Adrenal gland (tissue), 12 donors: ENCODE results near the gene GABRA4. TPM values are rescaled to one million over a fixed set of nuclear protein-coding genes. Genes with fewer than 3 reads are reported as not detected.

Source experiments
- DNase-seq, 7 donors: peaks; one replicate each; pipeline ENCODE4 v3.0.0-alpha.2; 2019 to 2020
- H3K27ac ChIP-seq, 5 donors: fragments of 200-600 bp; sonication (generic) in 4 of 5; 1 replicate in 3 of 5; 2 replicates in 2 of 5; pipeline versions ENCODE4 v1.5.1 to v1.8.0; 2016 to 2020; ENCODE audit warnings: mild to moderate bottlenecking in 1 of 5
- H3K27me3 ChIP-seq: fragments of 200-600 bp; 2 replicates; pipeline ENCODE4 v1.8.0; 2021
- H3K36me3 ChIP-seq, 2 donors: fragments of 200-600 bp; replicated peaks in 1 of 2; 1 replicate in 1 of 2; 2 replicates in 1 of 2; pipeline versions ENCODE4 v1.5.1 to v1.8.0; 2018 to 2022
- H3K4me1 ChIP-seq, 2 donors: fragments of 200-600 bp; replicated peaks in 1 of 2; 1 replicate in 1 of 2; 2 replicates in 1 of 2; pipeline versions ENCODE4 v1.5.1 to v1.8.0; 2018 to 2021
- H3K4me3 ChIP-seq, 4 donors: fragments of 200-600 bp; sonication (generic) in 3 of 4; one replicate each; pipeline ENCODE4 v1.5.1; 2016 to 2018
- H3K9me3 ChIP-seq, 3 donors: fragments of 200-600 bp; sonication (generic) in 1 of 3; replicated peaks in 1 of 3; 1 replicate in 2 of 3; 2 replicates in 1 of 3; pipeline versions ENCODE4 v1.5.1 to v1.8.0; 2016 to 2021
- CTCF ChIP-seq, 6 experiments: fragments of 450-650 bp in 4 of 6; fragments of 200-600 bp in 2 of 6; sonication (generic) in 1 of 6; IDR thresholded peaks; 1 replicate in 5 of 6; 2 replicates in 1 of 6; pipeline versions ENCODE4 v1.5.1 to v1.8.0; 2016 to 2021; ENCODE audit warnings: antibody characterized with exemption in 6 of 6, mild to moderate bottlenecking in 2 of 6, moderate library complexity in 1 of 6
- POLR2A ChIP-seq, 2 donors: fragments of 450-650 bp; IDR thresholded peaks; one replicate each; pipeline ENCODE4 v1.6.1; 2017; ENCODE audit warnings: antibody characterized with exemption in 2 of 2, mild to moderate bottlenecking in 2 of 2, moderate library complexity in 1 of 2
- WGBS, 4 donors: extraction: QIAGEN DNeasy Blood & Tissue Kit in 2 of 4; methylation state at CpG; one replicate each; pipeline versions ENCODE4 v1.1.5 to v1.1.7; 2013 to 2017; 5-methylcytosine and 5-hydroxymethylcytosine counted together
- intact Hi-C, 2 donors: fragments of 100-400 bp; cut with DNase I; formaldehyde crosslinking; loops; one replicate each; pipeline versions ENCODE4 v1.14.1 to v1.15.0; 2022 to 2023
- polyA plus RNA-seq, 3 donors: library from polyadenylated mRNA; stranded (reverse); fragments of 200-250 nt in 2 of 3; fragments of 350-450 nt in 1 of 3; fragmentation: Illumina TruSeq in 1 of 3; extraction: RNeasy Lipid Tissue Mini Kit (QIAGEN cat#74804) in 1 of 3; gene quantifications; one replicate each; pipeline ENCODE4 v1.2.3, GENCODE V29; 2013 to 2014
- total RNA-seq, 9 donors: library from RNA; depleted of rRNA in 4 of 9; stranded (reverse); fragments of >200 nt in 4 of 9; fragments of 120-200 nt in 1 of 9; fragmentation: NEBNext Ultra II Directional in 1 of 9; extraction: Animal tissue kit (Norgen Biotek cat#: 25700) in 1 of 9; gene quantifications; one replicate each; pipeline versions ENCODE4 v1.1.0 to v1.2.4, GENCODE V29; 2013 to 2023
- donor health status: healthy with polysubstance abuse.
- donor health status: Bipolar disorder and iron deficiency.
- donor health status: DM: yes; HTN: yes; CAD: no.
- donor health status: DM: no; HTN: no; CAD: no.
- donor health status: DM: no; HTN: no; CAD: no.
- donor health status: DM: yes; HTN: yes; CAD: no.

The GABRA4 gene
- total and polyA plus RNA-seq, 12 donors, result under 0.01 to 0.14 TPM; not detected in 10

- intact Hi-C loops, result no loop called here
- Histone ChIP-seq H3K27me3 (no peaks in the 10 kb centered on the region), H3K36me3 (no peaks in the 10 kb centered on the region), H3K4me1 (no peaks in the 10 kb centered on the region), H3K9me3 (no peaks in the 10 kb centered on the region), H3K27ac (no peak overlapping the region), H3K4me3 (no peak overlapping the region)
- 76 to 90% (median 85%) methylated on average over 1 of the region's 1 CpG for WGBS, 4 donors
- no peak for DNase-seq
- TF ChIP-seq POLR2A (IDR thresholded peaks at IDR 0.05) (no peak), CTCF (IDR thresholded peaks at IDR 0.05) (no peak)
Observed at GRCh38 chr4:46974891-46975543, 18.4 kb downstream of the GABRA4 start.

DNA sequence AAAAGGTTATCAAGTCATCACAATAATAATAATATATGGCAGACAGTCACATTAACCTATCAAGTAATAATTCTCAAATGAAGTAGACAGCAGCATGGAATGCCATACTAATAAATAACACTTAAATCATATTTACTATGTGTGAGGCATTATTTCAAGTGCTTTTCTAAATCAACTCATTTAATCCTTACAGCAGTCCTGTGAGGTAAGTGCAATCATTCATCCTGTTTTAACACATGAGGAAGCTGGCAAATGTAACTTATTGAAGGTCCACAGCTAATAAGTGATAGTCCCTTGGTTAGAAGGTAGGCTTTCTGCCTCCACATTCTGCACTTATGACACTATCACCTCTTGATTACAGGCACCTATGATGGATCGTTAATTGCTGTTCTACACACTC, 24.5 kb downstream of the GABRA4 start:
- 69 to 84% (median 76%) methylated on average over 1 of the region's 1 CpG for WGBS, 4 donors

GRCh38 chr4:46967631-46968030, 25.8 kb downstream of the GABRA4 start:
- Histone ChIP-seq H3K4me3 (no peak overlapping the region), H3K27me3 (no peaks in the 10 kb centered on the region), H3K9me3 (no peaks in the 10 kb centered on the region), H3K36me3 (no peaks in the 10 kb centered on the region), H3K4me1 (no peaks in the 10 kb centered on the region), H3K27ac (no peak overlapping the region)
- no peak for TF ChIP-seq CTCF (IDR thresholded peaks at IDR 0.05)
- TF ChIP-seq POLR2A (IDR thresholded peaks at IDR 0.05), result no peak
- WGBS, 4 donors, result 73 to 89% (median 84%) methylated on average over 2 of the region's 2 CpGs
- DNase-seq, result no peak
- intact Hi-C loops, result no loop called here

More for the DNA sequence above, 24.5 kb downstream of the GABRA4 start:
- no peak for TF ChIP-seq POLR2A (IDR thresholded peaks at IDR 0.05)
- no peak for TF ChIP-seq CTCF (IDR thresholded peaks at IDR 0.05)
- Histone ChIP-seq H3K27me3 (no peaks in the 10 kb centered on the region), H3K4me1 (no peaks in the 10 kb centered on the region), H3K36me3 (no peaks in the 10 kb centered on the region), H3K4me3 (no peak overlapping the region), H3K9me3 (no peaks in the 10 kb centered on the region), H3K27ac (no peak overlapping the region)
- intact Hi-C loops, result no loop called here
- no peak for DNase-seq

DNA sequence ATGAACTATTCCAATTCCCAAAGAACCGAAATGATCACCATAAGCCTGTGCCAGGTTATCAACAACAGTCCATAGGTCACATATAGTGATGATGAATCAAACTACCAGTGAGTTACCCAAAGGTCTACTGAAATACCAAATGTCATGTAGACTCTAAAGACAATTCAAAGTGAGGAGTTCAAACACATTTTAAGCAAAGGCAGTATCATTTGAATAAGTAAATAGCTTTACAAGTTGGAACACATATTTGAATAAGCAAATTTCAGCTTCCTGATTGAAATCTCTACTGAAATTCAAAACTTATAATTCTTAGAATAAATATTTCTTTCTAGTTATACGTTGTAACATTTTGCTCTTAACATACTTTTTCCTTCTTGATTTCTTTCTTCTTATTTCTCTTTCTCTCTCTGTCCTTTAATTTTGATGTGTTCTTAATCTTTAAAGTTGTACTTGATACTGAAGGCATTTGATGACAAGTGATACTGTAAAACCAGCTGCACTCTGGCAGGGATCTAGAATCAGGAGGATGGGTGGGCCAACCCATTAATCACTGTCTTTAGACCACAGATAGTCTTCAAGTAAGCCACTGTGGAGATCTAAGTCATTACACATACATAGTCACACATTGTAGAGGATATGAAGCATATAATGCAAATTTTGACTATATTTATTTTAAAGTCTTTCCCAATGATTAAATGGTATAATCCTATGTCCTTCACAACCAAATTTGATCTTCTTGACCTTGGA, 34.5 kb downstream of the GABRA4 start:
- no peak for DNase-seq
- Histone ChIP-seq H3K36me3 (no peaks in the 10 kb centered on the region), H3K27me3 (no peaks in the 10 kb centered on the region), H3K4me1 (no peaks in the 10 kb centered on the region), H3K27ac (no peak overlapping the region), H3K9me3 (no peaks in the 10 kb centered on the region), H3K4me3 (no peak overlapping the region)
- TF ChIP-seq POLR2A (IDR thresholded peaks at IDR 0.05) (no peak), CTCF (IDR thresholded peaks at IDR 0.05) (no peak)
- WGBS, 4 donors, result 61 to 68% (median 63%) methylated on average over 2 of the region's 2 CpGs
- intact Hi-C loops, result no loop called here
